Measurements from ENCODE around the gene APBB2. TPM values are rescaled to one million over a fixed set of nuclear protein-coding genes. Genes with fewer than 3 reads are reported as not detected.

The APBB2 gene
- total and polyA plus RNA-seq, 4 donors = 4.8 to 31.5 (median 11.2) TPM

DNA sequence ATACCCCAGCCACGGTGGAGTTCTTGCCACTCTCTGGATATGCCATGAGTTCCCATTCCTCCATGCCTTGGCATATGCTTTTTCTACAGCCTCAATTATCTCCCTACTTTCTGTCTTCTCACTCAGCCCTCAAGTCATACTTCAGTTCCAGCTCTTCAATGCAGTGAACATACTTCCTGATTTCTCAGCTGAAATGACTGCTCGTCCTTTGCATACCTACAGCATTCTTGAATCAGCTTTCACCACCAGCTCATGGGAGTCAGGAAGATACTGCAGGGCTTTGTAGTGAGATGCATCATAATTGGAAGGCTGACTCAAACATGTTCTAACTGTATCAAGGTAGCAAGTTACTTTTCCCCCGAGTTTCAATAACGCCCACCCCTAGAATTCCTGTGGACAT lies 118.4 kb downstream of the APBB2 start:
- Histone ChIP-seq H3K36me3 (ENCODE audit: control insufficient read depth in 4 of 4, insufficient read depth in 3 of 4, low read depth in 1 of 4, low read length in 3 of 4) (no peaks in the 10 kb centered on the region), H3K9ac (ENCODE audit: low read depth in 1 of 2, low read length in 2 of 2) (no peak overlapping the region), H3K4me3 (ENCODE audit: low read depth in 1 of 3, low read length in 3 of 3) (no peak overlapping the region), H3K4me1 (ENCODE audit: control insufficient read depth in 4 of 4, insufficient read depth in 4 of 4, low read length in 3 of 4) (peaks cover 6 to 33% (median 21%) of the 10 kb centered on the region in 4 donors), H3K27ac (ENCODE audit: low read depth in 1 of 2, low read length in 2 of 2) (no peak overlapping the region), H3K27me3 (ENCODE audit: control insufficient read depth in 4 of 4, insufficient read depth in 4 of 4, low read length in 3 of 4) (no peaks in the 10 kb centered on the region), H3K9me3 (ENCODE audit: control insufficient read depth in 4 of 4, low read length in 3 of 4) (no peaks in the 10 kb centered on the region)
- 95% methylated on average over 4 of the region's 4 CpGs for WGBS
- DNase-seq (ENCODE audit: low spot score) = no peak
- TF ChIP-seq RXRA (IDR thresholded peaks at IDR 0.05) (no peak), FOXA2 (IDR thresholded peaks at IDR 0.05) (no peak), SP1 (IDR thresholded peaks at IDR 0.05) (no peak), YY1 (IDR thresholded peaks at IDR 0.05) (no peak), NR2F2 (IDR thresholded peaks at IDR 0.05) (no peak)
- TF ChIP-seq, protein P1, sequence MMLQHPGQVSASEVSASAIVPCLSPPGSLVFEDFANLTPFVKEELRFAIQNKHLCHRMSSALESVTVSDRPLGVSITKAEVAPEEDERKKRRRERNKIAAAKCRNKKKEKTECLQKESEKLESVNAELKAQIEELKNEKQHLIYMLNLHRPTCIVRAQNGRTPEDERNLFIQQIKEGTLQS (IDR thresholded peaks at IDR 0.05) = no peak
- TF ChIP-seq, protein P2, sequence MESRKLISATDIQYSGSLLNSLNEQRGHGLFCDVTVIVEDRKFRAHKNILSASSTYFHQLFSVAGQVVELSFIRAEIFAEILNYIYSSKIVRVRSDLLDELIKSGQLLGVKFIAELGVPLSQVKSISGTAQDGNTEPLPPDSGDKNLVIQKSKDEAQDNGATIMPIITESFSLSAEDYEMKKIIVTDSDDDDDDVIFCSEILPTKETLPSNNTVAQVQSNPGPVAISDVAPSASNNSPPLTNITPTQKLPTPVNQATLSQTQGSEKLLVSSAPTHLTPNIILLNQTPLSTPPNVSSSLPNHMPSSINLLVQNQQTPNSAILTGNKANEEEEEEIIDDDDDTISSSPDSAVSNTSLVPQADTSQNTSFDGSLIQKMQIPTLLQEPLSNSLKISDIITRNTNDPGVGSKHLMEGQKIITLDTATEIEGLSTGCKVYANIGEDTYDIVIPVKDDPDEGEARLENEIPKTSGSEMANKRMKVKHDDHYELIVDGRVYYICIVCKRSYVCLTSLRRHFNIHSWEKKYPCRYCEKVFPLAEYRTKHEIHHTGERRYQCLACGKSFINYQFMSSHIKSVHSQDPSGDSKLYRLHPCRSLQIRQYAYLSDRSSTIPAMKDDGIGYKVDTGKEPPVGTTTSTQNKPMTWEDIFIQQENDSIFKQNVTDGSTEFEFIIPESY (IDR thresholded peaks at IDR 0.05) = no peak

DNA sequence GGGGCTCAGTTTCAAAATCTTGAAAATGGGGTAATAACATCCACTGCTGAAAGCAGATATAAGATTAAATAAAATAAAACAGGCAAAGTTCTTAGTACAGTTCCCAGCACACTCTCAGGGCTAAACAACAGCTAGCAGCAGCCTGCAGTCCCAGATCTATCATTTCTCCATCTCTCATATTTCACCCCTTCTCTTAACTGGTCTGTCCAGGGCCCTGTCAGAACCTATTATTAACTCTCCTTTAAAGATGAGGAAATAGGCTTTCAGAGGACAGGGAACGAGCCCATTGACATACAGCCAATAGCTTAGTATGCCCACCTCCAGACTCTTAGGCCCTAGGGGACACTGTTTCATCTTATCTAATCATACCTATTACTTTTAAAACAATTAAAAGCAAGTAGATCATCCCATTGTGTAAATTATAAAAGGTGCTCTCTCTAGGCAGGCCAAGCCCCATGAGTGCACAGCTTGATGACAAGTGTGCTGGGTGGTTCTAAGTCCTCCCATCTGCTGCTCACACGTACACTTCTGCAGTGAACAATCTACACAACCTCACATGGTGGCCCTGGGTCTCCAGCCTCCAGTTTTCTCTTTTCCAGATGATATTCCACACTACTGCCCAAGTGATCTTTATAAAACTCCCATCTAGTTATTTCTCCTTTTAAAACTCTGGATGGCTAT lies 119.0 kb downstream of the APBB2 start:
- Histone ChIP-seq H3K9ac (ENCODE audit: low read depth in 1 of 2, low read length in 2 of 2) (no peak overlapping the region), H3K27me3 (ENCODE audit: control insufficient read depth in 4 of 4, insufficient read depth in 4 of 4, low read length in 3 of 4) (no peaks in the 10 kb centered on the region), H3K9me3 (ENCODE audit: control insufficient read depth in 4 of 4, low read length in 3 of 4) (no peaks in the 10 kb centered on the region), H3K27ac (ENCODE audit: low read depth in 1 of 2, low read length in 2 of 2) (no peak overlapping the region), H3K4me3 (ENCODE audit: low read depth in 1 of 3, low read length in 3 of 3) (no peak overlapping the region), H3K36me3 (ENCODE audit: control insufficient read depth in 4 of 4, insufficient read depth in 3 of 4, low read depth in 1 of 4, low read length in 3 of 4) (no peaks in the 10 kb centered on the region), H3K4me1 (ENCODE audit: control insufficient read depth in 4 of 4, insufficient read depth in 4 of 4, low read length in 3 of 4) (peaks cover 6 to 27% (median 20%) of the 10 kb centered on the region in 4 donors)
- TF ChIP-seq, protein P1 (IDR thresholded peaks at IDR 0.05) = no peak
- TF ChIP-seq RAD21 (IDR thresholded peaks at IDR 0.05) (no peak), EGR1 (IDR thresholded peaks at IDR 0.05; ENCODE audit: low read depth in 2 of 2) (no peak), JUND (IDR thresholded peaks at IDR 0.05) (no peak), RXRA (IDR thresholded peaks at IDR 0.05) (no peak), CTCF (IDR thresholded peaks at IDR 0.05; ENCODE audit: low read depth, low read length, missing input control) (no peak), TAF1 (conservative IDR thresholded peaks at IDR 0.05) (no peak), HNF4A (conservative IDR thresholded peaks at IDR 0.05) (no peak), FOXA2 (IDR thresholded peaks at IDR 0.05) (no peak), SP1 (IDR thresholded peaks at IDR 0.05) (no peak), HNF4G (IDR thresholded peaks at IDR 0.05) (no peak), FOXA1 (IDR thresholded peaks at IDR 0.05) (no peak), GABPA (IDR thresholded peaks at IDR 0.05 in 1 of 2, conservative IDR thresholded peaks at IDR 0.05 in 1 of 2) (no peak), NR2F2 (IDR thresholded peaks at IDR 0.05) (no peak), YY1 (IDR thresholded peaks at IDR 0.05) (no peak)
- TF ChIP-seq, protein P2 (IDR thresholded peaks at IDR 0.05) = no peak
- TF ChIP-seq, protein P3, sequence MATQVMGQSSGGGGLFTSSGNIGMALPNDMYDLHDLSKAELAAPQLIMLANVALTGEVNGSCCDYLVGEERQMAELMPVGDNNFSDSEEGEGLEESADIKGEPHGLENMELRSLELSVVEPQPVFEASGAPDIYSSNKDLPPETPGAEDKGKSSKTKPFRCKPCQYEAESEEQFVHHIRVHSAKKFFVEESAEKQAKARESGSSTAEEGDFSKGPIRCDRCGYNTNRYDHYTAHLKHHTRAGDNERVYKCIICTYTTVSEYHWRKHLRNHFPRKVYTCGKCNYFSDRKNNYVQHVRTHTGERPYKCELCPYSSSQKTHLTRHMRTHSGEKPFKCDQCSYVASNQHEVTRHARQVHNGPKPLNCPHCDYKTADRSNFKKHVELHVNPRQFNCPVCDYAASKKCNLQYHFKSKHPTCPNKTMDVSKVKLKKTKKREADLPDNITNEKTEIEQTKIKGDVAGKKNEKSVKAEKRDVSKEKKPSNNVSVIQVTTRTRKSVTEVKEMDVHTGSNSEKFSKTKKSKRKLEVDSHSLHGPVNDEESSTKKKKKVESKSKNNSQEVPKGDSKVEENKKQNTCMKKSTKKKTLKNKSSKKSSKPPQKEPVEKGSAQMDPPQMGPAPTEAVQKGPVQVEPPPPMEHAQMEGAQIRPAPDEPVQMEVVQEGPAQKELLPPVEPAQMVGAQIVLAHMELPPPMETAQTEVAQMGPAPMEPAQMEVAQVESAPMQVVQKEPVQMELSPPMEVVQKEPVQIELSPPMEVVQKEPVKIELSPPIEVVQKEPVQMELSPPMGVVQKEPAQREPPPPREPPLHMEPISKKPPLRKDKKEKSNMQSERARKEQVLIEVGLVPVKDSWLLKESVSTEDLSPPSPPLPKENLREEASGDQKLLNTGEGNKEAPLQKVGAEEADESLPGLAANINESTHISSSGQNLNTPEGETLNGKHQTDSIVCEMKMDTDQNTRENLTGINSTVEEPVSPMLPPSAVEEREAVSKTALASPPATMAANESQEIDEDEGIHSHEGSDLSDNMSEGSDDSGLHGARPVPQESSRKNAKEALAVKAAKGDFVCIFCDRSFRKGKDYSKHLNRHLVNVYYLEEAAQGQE (IDR thresholded peaks at IDR 0.05) = no peak
- TF ChIP-seq, protein P4, sequence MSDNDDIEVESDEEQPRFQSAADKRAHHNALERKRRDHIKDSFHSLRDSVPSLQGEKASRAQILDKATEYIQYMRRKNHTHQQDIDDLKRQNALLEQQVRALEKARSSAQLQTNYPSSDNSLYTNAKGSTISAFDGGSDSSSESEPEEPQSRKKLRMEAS (IDR thresholded peaks at IDR 0.05) = no peak
- WGBS = 92% methylated on average over 2 of the region's 2 CpGs
- DNase-seq (ENCODE audit: low spot score) = no peak

Measured in liver (tissue), 9 donors.